GM18507 (cell line): Measurements from ENCODE around the gene RMND1.
"Not testable (repeated sequence)": the region's sequence is repeated elsewhere in the genome, so short reads cannot be mapped to it uniquely, and the experiment has no call there.

Experiments
- DNase-seq: peaks from one replicate; pipeline ENCODE4 v3.0.0; 2011; ENCODE audit warnings: low read depth; ENCODE audit not compliant: insufficient read length; ENCODE audit errors: extremely low spot score
- FAIRE-seq: peaks from 2 replicates; lab custom pipeline; 2011; peaks lifted over from hg19 to GRCh38; lab: Jason Lieb, UNC

Gene RMND1

GRCh38 chr6:151357758-151358436 lies 94.0 kb downstream of the RMND1 start:
- no peak for FAIRE-seq

GRCh38 chr6:151356983-151357382 lies 94.9 kb downstream of the RMND1 start:
- not testable (repeated sequence) for FAIRE-seq, DNase-seq

More at GRCh38 chr6:151357758-151358436, 94.0 kb downstream of the RMND1 start:
- DNase-seq: no peak
